Measurements from ENCODE around the gene GSTP1. TPM values are rescaled to one million over a fixed set of nuclear protein-coding genes. Genes with fewer than 3 reads are reported as not detected.

GSTP1 gene
- total and polyA plus RNA-seq, 9 of the 15 experiments (the other 6 are each of a cell fraction or from before 2014, with no cell fraction given), result 592 to 2,150 (median 1,204) TPM

- TF ChIP-seq ARID2 (IDR thresholded peaks at IDR 0.05), result 0 out of 2 replicates have a peak, but pooled peaks have one; percentile 19
- peak; percentile 53; the same call in 1 of the 2 replicates for TF ChIP-seq TARDBP (IDR thresholded peaks at IDR 0.05)
- no peak for TF ChIP-seq ZBTB12 (CRISPR knock-in tag; IDR thresholded peaks at IDR 0.05)
- no peak; the same call in 1 of the 2 replicates for TF ChIP-seq MYC (IDR thresholded peaks at IDR 0.05; ENCODE audit: low read depth, low read length)
- TF ChIP-seq MYC (CRISPR knock-in tag; IDR thresholded peaks at IDR 0.05; ENCODE audit: borderline replicate concordance, low read depth), result peak; percentile 48; the same call in 1 of the 2 replicates
- peak; percentile 42; the same call in 1 of the 2 replicates for TF ChIP-seq KLF16 (IDR thresholded peaks at IDR 0.05)
- TF ChIP-seq PHF8 (IDR thresholded peaks at IDR 0.05; ENCODE audit: borderline replicate concordance, low read length), result peak; percentile 57; the same call in 1 of the 2 replicates
- peak; percentile 57 for TF ChIP-seq RBBP5 (IDR thresholded peaks at IDR 0.05; ENCODE audit: borderline replicate concordance, insufficient read depth, low read length, poor library complexity, severe bottlenecking)
- TF ChIP-seq NR2C1 (IDR thresholded peaks at IDR 0.05), result peak; percentile 79; the same call in 1 of the 2 replicates
- peak; percentile 64; the same call in 1 of the 2 replicates for TF ChIP-seq NR2C1 (tag; IDR thresholded peaks at IDR 0.05)
- TF ChIP-seq POLR2H (tag; IDR thresholded peaks at IDR 0.05; ENCODE audit: low read depth), result no peak
- no peak for TF ChIP-seq SMARCE1 (IDR thresholded peaks at IDR 0.05)
- TF ChIP-seq MTA3 (IDR thresholded peaks at IDR 0.05; ENCODE audit: borderline replicate concordance), result peak; percentile 85; the same call in 1 of the 2 replicates
- 0 out of 4 replicates have a peak, but pooled peaks of 1 of the 2 experiments have one; percentile 16 for TF ChIP-seq KDM4B (IDR thresholded peaks at IDR 0.05; ENCODE audit: borderline replicate concordance in 2 of 2, low read depth in 1 of 2)
- peak; percentile 91 for TF ChIP-seq ZBTB9 (CRISPR knock-in tag; IDR thresholded peaks at IDR 0.05)
- no peak for TF ChIP-seq ZNF407 (IDR thresholded peaks at IDR 0.05; ENCODE audit: low read depth)
These were observed 46.8 kb downstream of the GSTP1 start (continued) for GRCh38 chr11:67630228-67630942.
